ENCODE measurements around the gene IL17A.

Gene IL17A

DNA sequence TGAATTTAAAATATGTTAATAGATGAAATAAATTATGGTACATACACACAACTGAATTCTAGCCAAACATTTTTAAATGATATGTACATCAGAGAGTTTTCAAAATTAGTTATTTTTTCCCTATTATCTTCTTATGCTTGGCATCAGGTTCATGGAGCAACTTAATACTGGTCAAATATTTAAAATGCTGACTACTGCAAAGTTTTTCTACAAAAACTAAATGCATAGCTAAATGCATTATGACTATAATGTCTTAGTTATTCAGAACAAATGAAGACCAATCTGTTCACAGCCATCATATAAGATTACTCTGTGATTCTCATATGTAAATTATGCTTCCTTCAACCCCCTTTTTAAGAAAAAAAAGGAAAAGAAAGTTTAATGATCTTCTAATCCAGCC, 8.2 kb upstream of the IL17A start:
- TF ChIP-seq, protein P1, sequence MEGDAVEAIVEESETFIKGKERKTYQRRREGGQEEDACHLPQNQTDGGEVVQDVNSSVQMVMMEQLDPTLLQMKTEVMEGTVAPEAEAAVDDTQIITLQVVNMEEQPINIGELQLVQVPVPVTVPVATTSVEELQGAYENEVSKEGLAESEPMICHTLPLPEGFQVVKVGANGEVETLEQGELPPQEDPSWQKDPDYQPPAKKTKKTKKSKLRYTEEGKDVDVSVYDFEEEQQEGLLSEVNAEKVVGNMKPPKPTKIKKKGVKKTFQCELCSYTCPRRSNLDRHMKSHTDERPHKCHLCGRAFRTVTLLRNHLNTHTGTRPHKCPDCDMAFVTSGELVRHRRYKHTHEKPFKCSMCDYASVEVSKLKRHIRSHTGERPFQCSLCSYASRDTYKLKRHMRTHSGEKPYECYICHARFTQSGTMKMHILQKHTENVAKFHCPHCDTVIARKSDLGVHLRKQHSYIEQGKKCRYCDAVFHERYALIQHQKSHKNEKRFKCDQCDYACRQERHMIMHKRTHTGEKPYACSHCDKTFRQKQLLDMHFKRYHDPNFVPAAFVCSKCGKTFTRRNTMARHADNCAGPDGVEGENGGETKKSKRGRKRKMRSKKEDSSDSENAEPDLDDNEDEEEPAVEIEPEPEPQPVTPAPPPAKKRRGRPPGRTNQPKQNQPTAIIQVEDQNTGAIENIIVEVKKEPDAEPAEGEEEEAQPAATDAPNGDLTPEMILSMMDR (IDR thresholded peaks at IDR 0.05; ENCODE audit: poor library complexity, severe bottlenecking): no peak
- no peak overlapping the region for H3K4me3 ChIP-seq (ENCODE audit: severe bottlenecking)
- peaks cover 26% of the 10 kb centered on the region for H3K27me3 ChIP-seq (ENCODE audit: insufficient read depth, poor library complexity, severe bottlenecking)
- no peaks in the 10 kb centered on the region for H3K4me1 ChIP-seq (ENCODE audit: insufficient read depth, poor library complexity, severe bottlenecking)
- H3K36me3 ChIP-seq (ENCODE audit: low read depth): no peaks in the 10 kb centered on the region
- ATAC-seq (ENCODE audit: low read depth) (no peak), DNase-seq (ENCODE audit: low spot score) (no peak)
- no peak overlapping the region for H3K27ac ChIP-seq (ENCODE audit: poor library complexity, severe bottlenecking)
- H3K9me3 ChIP-seq (ENCODE audit: severe bottlenecking): no peaks in the 10 kb centered on the region

DNA sequence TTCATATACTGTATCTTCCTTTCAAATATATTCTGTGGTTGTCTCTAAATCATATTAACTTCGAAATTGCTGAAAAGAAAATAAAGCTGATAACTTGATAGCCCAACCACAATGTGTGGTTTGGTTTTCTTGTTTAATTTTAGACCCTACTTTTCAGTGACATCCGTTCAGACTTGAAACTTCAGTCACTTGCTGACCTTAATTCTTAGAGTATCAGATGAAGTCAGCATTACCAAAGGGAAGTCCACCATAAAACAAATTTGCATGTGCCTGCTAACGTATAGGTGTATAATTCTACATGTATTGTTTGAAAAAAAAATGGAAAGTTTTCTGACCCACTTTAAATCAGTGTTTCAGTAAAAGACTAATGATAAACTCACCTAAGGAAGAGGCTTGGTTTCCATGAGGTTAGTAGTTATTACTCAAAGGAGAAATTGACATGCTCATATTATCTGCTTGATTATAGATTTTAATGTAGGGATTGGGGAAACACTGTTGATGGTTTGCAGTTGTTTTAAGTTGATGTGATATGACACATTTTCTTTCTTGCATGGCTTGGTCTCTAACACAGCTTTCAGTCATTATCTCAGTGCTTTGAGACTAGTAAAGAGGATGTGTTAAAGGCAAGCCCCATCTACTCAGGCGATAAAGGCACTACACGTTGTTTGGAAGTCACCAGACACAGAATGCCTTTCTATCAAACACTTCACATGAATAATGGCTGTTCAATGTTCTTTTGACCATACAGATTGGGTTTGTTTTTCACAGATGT, 5.2 kb upstream of the IL17A start:
- Histone ChIP-seq H3K36me3 (ENCODE audit: low read depth) (no peaks in the 10 kb centered on the region), H3K4me1 (ENCODE audit: insufficient read depth, poor library complexity, severe bottlenecking) (no peaks in the 10 kb centered on the region), H3K27me3 (ENCODE audit: insufficient read depth, poor library complexity, severe bottlenecking) (peaks cover 26% of the 10 kb centered on the region), H3K27ac (ENCODE audit: poor library complexity, severe bottlenecking) (no peak overlapping the region), H3K9me3 (ENCODE audit: severe bottlenecking) (no peaks in the 10 kb centered on the region), H3K4me3 (ENCODE audit: severe bottlenecking) (no peak overlapping the region)
- no peak for DNase-seq (ENCODE audit: low spot score)
- TF ChIP-seq, protein P1 (IDR thresholded peaks at IDR 0.05; ENCODE audit: poor library complexity, severe bottlenecking): no peak
- ATAC-seq (ENCODE audit: low read depth): no peak

DNA sequence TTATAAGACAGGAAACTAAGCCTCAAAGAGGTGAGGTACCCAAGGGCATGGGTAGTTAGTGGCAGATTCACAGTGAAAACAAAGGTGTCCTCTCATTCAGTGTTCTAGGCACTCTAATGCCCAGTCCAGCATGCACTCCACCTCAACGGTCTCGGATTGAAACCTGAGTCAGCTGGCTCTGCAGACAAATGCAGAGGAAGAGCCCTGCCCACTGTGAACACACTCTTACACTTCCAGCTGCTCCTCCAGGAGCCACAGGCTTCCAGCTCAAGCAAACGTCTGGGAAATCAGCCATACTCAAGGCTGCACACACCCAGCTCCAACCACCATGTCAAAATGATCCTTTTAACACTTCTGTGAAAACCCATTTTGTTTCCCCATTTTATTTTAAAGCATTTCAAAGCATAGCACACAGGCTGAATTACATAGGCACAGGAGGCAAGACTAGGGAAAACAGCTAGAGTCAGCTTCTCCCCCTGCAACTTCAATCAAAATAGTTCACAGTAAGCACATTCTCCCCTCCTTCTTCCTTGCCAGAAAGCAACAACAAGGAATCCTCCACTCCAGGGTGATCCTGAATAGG, 3.0 kb upstream of the IL17A start:
- H3K4me1 ChIP-seq (ENCODE audit: insufficient read depth, poor library complexity, severe bottlenecking): no peaks in the 10 kb centered on the region
- no peak for ATAC-seq (ENCODE audit: low read depth)
- no peaks in the 10 kb centered on the region for H3K36me3 ChIP-seq (ENCODE audit: low read depth)
- no peak overlapping the region for H3K4me3 ChIP-seq (ENCODE audit: severe bottlenecking)
- no peak overlapping the region for H3K27ac ChIP-seq (ENCODE audit: poor library complexity, severe bottlenecking)
- no peak for DNase-seq (ENCODE audit: low spot score)
- no peaks in the 10 kb centered on the region for H3K9me3 ChIP-seq (ENCODE audit: severe bottlenecking)
- peaks cover 33% of the 10 kb centered on the region for H3K27me3 ChIP-seq (ENCODE audit: insufficient read depth, poor library complexity, severe bottlenecking)
- TF ChIP-seq, protein P1 (IDR thresholded peaks at IDR 0.05; ENCODE audit: poor library complexity, severe bottlenecking): no peak

DNA sequence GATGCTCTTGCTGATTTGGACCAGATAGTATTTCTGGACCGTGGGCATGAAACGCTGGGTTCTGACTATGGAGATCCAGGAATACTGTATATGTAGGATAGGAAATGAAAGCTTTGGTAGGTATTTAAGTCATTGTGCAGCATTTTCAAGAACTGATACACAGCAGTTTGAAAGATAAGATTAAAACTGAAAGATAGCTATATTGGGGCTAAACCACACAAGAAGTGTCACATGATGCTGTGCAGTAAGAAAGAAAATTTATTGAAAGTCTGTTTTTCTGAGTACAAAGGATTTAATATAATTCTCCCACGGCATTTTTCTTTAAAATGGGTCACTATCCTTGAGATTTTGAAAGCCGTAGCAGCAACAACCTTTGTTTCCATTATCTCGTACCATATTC, 305 bp downstream of the IL17A start:
- peaks cover 18% of the 10 kb centered on the region for H3K27me3 ChIP-seq (ENCODE audit: insufficient read depth, poor library complexity, severe bottlenecking)
- ATAC-seq (ENCODE audit: low read depth): no peak
- TF ChIP-seq, protein P1 (IDR thresholded peaks at IDR 0.05; ENCODE audit: poor library complexity, severe bottlenecking): no peak

DNA sequence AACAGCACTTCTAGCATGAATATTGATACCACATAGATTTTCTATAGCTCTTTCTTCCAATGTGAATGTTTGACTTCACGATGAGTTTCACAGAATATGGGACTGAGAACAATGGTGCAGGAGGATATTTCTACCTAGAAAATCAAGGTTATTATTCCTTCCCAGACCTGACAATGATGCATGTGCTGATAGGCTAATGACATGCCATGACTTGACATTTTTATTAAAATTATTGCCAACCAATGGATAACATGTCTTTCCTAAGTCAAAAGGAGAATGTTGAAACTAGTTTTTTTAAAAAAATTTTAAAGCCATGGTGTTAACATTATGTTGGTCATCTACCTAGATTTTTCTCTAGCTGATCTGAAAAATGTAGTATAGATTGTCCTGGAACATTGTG, 923 bp downstream of the IL17A start:
- no peak overlapping the region for H3K27ac ChIP-seq (ENCODE audit: poor library complexity, severe bottlenecking)
- no peak for DNase-seq (ENCODE audit: low spot score)
- no peak for ATAC-seq (ENCODE audit: low read depth)
- H3K4me3 ChIP-seq (ENCODE audit: severe bottlenecking): no peak overlapping the region
- H3K36me3 ChIP-seq (ENCODE audit: low read depth): no peaks in the 10 kb centered on the region
- peaks cover 18% of the 10 kb centered on the region for H3K27me3 ChIP-seq (ENCODE audit: insufficient read depth, poor library complexity, severe bottlenecking)
- H3K4me1 ChIP-seq (ENCODE audit: insufficient read depth, poor library complexity, severe bottlenecking): no peaks in the 10 kb centered on the region
- TF ChIP-seq, protein P1 (IDR thresholded peaks at IDR 0.05; ENCODE audit: poor library complexity, severe bottlenecking): no peak
- no peaks in the 10 kb centered on the region for H3K9me3 ChIP-seq (ENCODE audit: severe bottlenecking)

More for the DNA sequence above, 305 bp downstream of the IL17A start:
- Histone ChIP-seq H3K4me3 (ENCODE audit: severe bottlenecking) (no peak overlapping the region), H3K27ac (ENCODE audit: poor library complexity, severe bottlenecking) (no peak overlapping the region), H3K9me3 (ENCODE audit: severe bottlenecking) (no peaks in the 10 kb centered on the region), H3K36me3 (ENCODE audit: low read depth) (no peaks in the 10 kb centered on the region), H3K4me1 (ENCODE audit: insufficient read depth, poor library complexity, severe bottlenecking) (no peaks in the 10 kb centered on the region)
- no peak for DNase-seq (ENCODE audit: low spot score)
